ENCODE measurements around the gene MEX3D.

DNA sequence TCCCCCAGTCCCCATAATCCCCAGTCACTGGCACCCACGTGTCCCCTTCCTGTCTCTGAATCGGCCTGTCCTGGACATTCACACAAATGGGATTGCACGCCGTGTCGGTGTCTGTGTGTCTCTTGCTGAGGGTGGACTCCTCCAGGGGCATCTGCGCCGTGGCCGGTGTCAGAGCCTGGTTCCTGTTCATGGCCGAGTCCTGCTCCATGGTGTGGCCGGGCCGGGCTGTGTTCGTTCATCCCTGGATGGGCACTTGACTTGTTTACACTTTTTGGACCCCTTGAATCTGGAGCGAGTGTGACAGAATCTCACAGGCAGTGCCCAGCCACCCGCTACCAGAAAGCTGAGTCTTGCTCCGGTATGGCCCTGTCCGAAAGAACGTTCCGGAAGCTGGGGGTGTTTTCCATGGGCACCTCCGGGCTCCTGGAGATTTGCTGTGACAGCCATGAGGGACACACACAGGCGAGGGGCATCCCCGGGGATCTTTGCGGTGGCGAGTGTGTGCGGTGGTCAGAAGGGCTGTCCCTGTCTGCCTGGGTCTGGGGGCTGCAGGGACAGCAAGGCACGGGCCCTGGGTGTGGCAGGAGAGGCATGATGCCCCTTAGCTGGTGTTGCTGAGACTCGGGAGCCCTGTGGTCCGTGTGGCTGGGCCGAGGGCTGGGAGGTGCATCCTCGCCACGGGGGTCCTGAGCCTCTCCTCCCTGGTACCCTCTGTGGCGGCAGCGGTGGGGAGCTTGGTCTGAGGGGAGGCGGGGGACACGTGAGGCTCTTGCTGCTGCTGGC, 6.4 kb upstream of the MEX3D start:
- TF ChIP-seq CTCF (IDR thresholded peaks at IDR 0.05 in 4 of 5, conservative IDR thresholded peaks at IDR 0.05 in 1 of 5) (no peak), POLR2A (IDR thresholded peaks at IDR 0.05) (no peak)
